Motor neuron (in vitro differentiated cells): ENCODE data around the gene SV2C. TPM values are rescaled to one million over a fixed set of nuclear protein-coding genes. Genes with fewer than 3 reads are reported as not detected.
"Not testable (repeated sequence)": the region's sequence is repeated elsewhere in the genome, so short reads cannot be mapped to it uniquely, and the experiment has no call there.

Experiments used
- ATAC-seq, 8 experiments: fragments of 200-7000 bp; cut with Tn5 transposase; replicated peaks in 6 of 8; 2 replicates each; pipeline ENCODE4 v1.8.0; 2021; ENCODE audit warnings: mild to moderate bottlenecking in 8 of 8, moderate library complexity in 8 of 8
- H3K27ac ChIP-seq, 2 donors: fragments of 250-450 bp; sonication (Bioruptor Pico); 2 replicates each; pipeline ENCODE4 v1.9.0; 2021; ENCODE audit warnings: antibody characterized with exemption in 2 of 2, mild to moderate bottlenecking in 2 of 2, moderate library complexity in 1 of 2
- H3K4me1 ChIP-seq, 2 donors: fragments of 250-450 bp; sonication (Bioruptor Pico); replicated peaks in 1 of 2; 2 replicates each; pipeline ENCODE4 v1.6.1; 2021; ENCODE audit warnings: antibody characterized with exemption in 2 of 2, mild to moderate bottlenecking in 2 of 2, moderate library complexity in 1 of 2
- H3K4me3 ChIP-seq, 5 donors: fragments of 250-450 bp; sonication (Bioruptor Pico); 2 replicates each; pipeline ENCODE4 v1.9.0; 2021; ENCODE audit warnings: antibody characterized with exemption in 5 of 5, mild to moderate bottlenecking in 5 of 5, moderate library complexity in 4 of 5
- WGBS, 10 experiments: fragments of 450-650 bp; shearing (Covaris generic); methylation state at CpG; one replicate each; pipeline ENCODE4 v1.0.0; 2022; 5-methylcytosine and 5-hydroxymethylcytosine counted together
- in situ Hi-C, 9 experiments: fragments of 400-800 bp; cut with MboI; loops; one replicate each; pipeline ENCODE4 v1.15.0; 2021; ENCODE audit warnings: low sequenced_read_pairs in 9 of 9, low pct_unique_long_range_greater_than_20kb in 2 of 9; ENCODE audit not compliant: unreplicated experiment in 9 of 9
- total RNA-seq, 8 experiments: library from RNA; unstranded; fragments of 300-600 nt; gene quantifications; 2 replicates each; pipeline versions ENCODE4 v1.2.3 to v1.2.4, GENCODE V29; 2022

SV2C gene, protein sequence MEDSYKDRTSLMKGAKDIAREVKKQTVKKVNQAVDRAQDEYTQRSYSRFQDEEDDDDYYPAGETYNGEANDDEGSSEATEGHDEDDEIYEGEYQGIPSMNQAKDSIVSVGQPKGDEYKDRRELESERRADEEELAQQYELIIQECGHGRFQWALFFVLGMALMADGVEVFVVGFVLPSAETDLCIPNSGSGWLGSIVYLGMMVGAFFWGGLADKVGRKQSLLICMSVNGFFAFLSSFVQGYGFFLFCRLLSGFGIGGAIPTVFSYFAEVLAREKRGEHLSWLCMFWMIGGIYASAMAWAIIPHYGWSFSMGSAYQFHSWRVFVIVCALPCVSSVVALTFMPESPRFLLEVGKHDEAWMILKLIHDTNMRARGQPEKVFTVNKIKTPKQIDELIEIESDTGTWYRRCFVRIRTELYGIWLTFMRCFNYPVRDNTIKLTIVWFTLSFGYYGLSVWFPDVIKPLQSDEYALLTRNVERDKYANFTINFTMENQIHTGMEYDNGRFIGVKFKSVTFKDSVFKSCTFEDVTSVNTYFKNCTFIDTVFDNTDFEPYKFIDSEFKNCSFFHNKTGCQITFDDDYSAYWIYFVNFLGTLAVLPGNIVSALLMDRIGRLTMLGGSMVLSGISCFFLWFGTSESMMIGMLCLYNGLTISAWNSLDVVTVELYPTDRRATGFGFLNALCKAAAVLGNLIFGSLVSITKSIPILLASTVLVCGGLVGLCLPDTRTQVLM
- 10 to 100 TPM in 5 of 8 experiments, under 1 TPM in 3; 0.20 to 21.8 (median 11.5) TPM for total RNA-seq

DNA sequence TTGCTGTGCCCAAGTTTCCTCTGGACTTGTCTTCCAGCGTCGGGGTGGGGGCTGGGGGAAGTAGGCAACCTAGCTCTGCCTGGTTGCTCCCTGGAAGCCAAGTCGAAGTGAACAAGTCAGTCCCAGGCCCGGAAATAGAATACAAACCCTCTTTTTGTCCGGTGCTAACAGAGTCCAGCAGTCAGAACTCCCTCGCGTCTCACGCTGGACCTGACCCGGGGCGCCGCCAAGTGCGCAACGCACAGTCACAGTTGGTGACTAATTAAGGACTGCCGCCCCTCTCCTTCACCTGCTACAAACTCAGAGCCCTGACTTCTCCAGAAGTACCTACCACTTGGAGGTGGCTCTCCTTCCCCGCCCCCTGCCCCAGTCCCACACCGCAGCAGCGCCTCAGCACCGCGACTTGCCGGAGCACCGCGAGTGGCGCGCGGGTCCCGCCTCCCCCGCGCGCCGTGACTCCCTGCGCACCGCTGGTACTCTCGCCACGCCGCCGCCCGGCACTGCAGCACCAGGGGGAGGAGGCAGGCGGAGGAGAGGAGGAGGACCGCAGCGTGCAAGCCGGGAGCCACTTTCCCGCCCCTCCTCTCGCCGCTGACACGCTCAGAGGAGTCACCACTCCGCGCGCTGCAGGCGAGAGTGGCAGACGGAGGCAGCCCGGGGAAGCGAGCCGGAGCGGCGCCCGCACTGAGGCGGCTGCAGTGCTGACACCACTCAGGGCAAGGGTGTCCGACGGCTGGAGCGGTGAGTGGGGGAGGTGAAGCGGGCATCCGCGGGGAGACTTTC, at the start of gene SV2C:
Gene SV2C (plus strand): TSS at position 612 of the 783 bp plus-strand sequence. CDS start 48,368 bp downstream, outside the sequence.
- peak; percentile 50 to 75 (median 72) for ATAC-seq
- Histone ChIP-seq H3K27ac (peak within 1 kb of the TSS; percentile 71 to 91), H3K4me3 (peak within 1 kb of the TSS; percentile 43 to 73 (median 50)), H3K4me1 (peaks cover 13 to 17% of the 10 kb centered on the region in 2 donors)
- WGBS, 10 experiments: 0 to 4% (median 0%) methylated on average over 1 to 14 of the region's 63 CpGs; no CpG with 5 or more reads in 6 of the 10 experiments
- in situ Hi-C loops: loop anchor here in 2 of 9 experiments (25.0 kb wide), 2 partner anchors 179 to 479 kb away; no protein-coding TSS in a partner anchor

DNA sequence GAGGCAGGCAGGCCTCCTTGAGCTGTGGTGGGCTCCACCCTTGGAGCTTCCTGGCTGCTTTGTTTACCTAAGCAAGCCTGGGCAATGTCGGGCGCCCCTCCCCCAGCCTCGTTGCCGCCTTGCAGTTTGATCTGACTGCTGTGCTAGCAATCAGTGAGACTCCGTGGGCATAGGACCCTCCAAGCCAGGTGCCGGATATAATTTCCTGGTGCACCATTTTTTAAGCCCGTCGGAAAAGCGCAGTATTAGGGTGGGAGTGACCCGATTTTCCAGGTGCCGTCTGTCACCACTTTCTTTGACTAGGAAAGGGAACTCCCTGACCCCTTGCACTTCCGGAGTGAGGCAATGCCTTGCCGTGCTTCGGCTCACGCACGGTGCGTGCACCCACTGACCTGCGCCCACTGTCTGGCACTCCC, 45.4 kb upstream of the SV2C start:
- in situ Hi-C loops, H3K4me1 ChIP-seq, ATAC-seq, H3K27ac ChIP-seq, H3K4me3 ChIP-seq: not testable (repeated sequence)
- 0 to 83% (median 40%) methylated on average over 1 to 9 of the region's 18 CpGs; no CpG with 5 or more reads in 6 of the 10 experiments for WGBS, 10 experiments

GRCh38 chr5:76038212-76038611, 45.0 kb upstream of the SV2C start:
- in situ Hi-C loops: no loop called here
- Histone ChIP-seq H3K4me3 (no peak overlapping the region), H3K4me1 (no peaks in the 10 kb centered on the region), H3K27ac (no peak overlapping the region)
- no peak for ATAC-seq

DNA sequence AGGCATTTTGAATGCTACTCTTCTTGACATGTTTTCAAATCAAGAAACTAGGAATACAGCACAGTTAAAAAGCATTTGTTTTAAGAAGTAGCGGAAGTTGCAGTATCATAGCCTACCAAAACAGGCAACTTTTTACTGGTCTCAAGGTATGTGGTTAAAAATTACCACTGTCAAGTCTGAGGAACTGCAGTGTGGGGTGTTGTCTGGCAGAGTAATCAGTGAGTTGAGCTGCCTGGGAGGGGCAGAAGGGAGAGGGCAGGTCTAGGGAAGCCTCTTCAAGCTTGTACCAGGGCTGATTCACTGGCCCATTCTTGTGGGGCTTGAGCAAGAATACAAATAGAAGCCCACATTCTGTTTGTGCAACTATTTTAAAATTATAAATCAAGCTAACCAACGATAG, 42.4 kb upstream of the SV2C start:
- in situ Hi-C loops: no loop called here
- no peak for ATAC-seq
- Histone ChIP-seq H3K4me1 (no peaks in the 10 kb centered on the region), H3K4me3 (no peak overlapping the region), H3K27ac (no peak overlapping the region)
- WGBS, 10 experiments: 0 to 100% (median 85%) methylated on average over 1 to 2 of the region's 2 CpGs; no CpG with 5 or more reads in 1 of the 10 experiments

DNA sequence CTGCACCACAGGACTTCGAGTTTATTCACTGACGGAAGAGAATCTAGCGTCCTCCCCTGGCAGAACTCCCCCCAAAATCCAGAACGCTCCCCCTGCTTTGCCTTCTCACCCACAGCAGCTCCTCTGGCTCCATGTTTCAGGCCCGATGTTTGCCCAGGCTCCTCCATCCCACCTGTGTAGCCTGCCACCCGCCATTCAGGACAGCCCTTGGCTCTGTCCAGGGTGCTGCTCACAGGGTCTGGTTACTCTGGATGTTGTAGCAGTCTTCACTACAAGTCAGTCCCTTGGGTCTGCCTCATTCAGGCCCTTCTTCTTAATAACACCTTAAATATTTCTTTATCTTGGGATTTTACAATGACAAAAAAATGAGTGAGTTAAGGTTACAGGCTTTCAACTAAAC, 41.3 kb upstream of the SV2C start:
- Histone ChIP-seq H3K4me1 (peaks cover 0 to 4% of the 10 kb centered on the region in 2 donors), H3K4me3 (no peak overlapping the region), H3K27ac (no peak overlapping the region)
- ATAC-seq: peak in 2 of 8 experiments; percentile 43 to 63
- WGBS, 10 experiments: 8 to 80% (median 17%) methylated on average over 1 to 4 of the region's 6 CpGs; no CpG with 5 or more reads in 5 of the 10 experiments
- in situ Hi-C loops: no loop called here

DNA sequence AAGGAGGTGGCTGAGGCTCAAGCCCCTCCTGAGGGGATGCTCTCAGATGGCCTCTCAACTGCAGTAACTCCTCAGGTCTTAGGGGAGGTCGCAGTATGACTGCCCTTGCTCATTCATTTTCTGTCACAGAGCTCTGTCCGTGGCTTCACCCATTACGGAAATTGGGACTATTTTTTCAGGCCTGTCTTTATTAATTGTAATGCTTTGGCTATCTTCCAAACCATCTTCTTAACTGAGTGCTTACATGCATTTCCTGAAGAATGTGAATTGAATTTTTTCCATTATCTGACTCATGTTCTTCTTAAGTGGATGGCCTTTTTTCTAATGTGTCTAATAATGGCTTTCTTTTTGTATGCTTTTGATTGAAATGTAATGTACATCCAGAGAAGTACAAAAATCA, 36.4 kb upstream of the SV2C start:
- no peak overlapping the region for H3K27ac ChIP-seq
- peaks cover 0 to 8% of the 10 kb centered on the region in 2 donors for H3K4me1 ChIP-seq
- no peak overlapping the region for H3K4me3 ChIP-seq
- in situ Hi-C loops: no loop called here
- 0 to 90% (median 67%) methylated on average over 2 to 3 of the region's 3 CpGs; no CpG with 5 or more reads in 2 of the 10 experiments for WGBS, 10 experiments
- ATAC-seq: peak in 5 of 8 experiments; percentile 64 to 94 (median 90)

GRCh38 chr5:76050134-76050533, 33.0 kb upstream of the SV2C start:
- in situ Hi-C loops: no loop called here
- ATAC-seq: peak in 4 of 8 experiments; percentile 41 to 60 (median 46)
- Histone ChIP-seq H3K4me1 (peaks cover 0 to 8% of the 10 kb centered on the region in 2 donors), H3K27ac (no peak overlapping the region), H3K4me3 (no peak overlapping the region)
- WGBS, 10 experiments: 0 to 100% (median 20%) methylated on average over 1 of the region's 1 CpG; no CpG with 5 or more reads in 3 of the 10 experiments

DNA sequence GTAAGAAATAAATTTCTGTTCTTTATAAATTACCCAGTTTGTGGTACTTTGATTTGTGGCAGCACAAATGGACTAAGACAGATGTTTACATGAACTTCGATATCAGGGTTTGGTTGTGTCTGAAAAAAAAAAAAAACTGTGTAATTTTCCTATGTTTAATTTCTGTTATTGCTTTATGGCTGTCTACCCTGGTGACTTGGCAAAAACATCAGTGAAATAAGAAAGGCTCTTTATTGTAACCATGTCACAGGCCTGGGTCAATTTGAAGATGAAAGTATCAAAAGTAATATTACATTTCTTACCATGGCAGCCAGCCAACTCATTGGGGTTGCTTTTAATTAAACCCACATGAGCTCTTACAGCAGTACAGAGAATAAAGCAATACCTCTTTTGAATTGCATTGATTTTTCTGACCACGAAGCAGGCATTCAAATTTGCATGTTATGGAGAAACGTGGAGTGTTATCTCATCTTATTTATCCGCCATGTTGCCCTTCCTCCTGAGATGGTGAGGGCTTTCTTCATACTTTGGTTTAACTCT, 20.6 kb upstream of the SV2C start:
- in situ Hi-C loops: no loop called here
- ATAC-seq: peak in 4 of 8 experiments; percentile 36 to 69 (median 49)
- 0 to 82% (median 63%) methylated on average over 2 to 4 of the region's 4 CpGs; no CpG with 5 or more reads in 2 of the 10 experiments for WGBS, 10 experiments
- no peak overlapping the region for H3K4me3 ChIP-seq
- no peak overlapping the region for H3K27ac ChIP-seq
- H3K4me1 ChIP-seq: peaks cover 0 to 15% of the 10 kb centered on the region in 2 donors

DNA sequence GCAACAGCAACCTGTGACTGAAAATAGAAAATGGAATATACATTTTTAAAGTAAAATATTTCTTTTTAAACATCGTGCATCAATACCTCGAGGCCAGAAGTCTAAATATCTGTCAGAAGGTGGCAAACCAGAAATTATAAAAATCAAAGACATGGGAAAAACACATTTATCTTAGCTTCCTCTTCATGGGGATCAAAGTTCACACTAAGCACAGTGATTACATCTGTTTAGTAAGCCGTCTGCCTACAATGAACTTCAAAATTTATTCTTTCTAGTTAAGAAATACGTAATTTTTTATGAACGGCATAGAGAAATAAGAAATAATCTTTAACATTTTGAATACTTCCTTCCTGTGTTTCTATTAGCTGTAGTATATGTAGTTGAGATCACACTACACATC, 17.9 kb upstream of the SV2C start:
- 0 to 93% (median 75%) methylated on average over 2 to 5 of the region's 5 CpGs for WGBS, 10 experiments
- in situ Hi-C loops: no loop called here
- ATAC-seq: no peak
- Histone ChIP-seq H3K4me1 (peaks cover 0 to 22% of the 10 kb centered on the region in 2 donors), H3K4me3 (no peak overlapping the region), H3K27ac (no peak overlapping the region)

- 0 to 86% (median 40%) methylated on average over 1 to 4 of the region's 4 CpGs; no CpG with 5 or more reads in 1 of the 10 experiments for WGBS, 10 experiments
- Histone ChIP-seq H3K27ac (no peak overlapping the region), H3K4me3 (no peak overlapping the region), H3K4me1 (peaks cover 0 to 14% of the 10 kb centered on the region in 2 donors)
- in situ Hi-C loops: no loop called here
- ATAC-seq: peak in 4 of 8 experiments; percentile 35 to 60 (median 50)
Measured at GRCh38 chr5:76069061-76069735, 14.0 kb upstream of the SV2C start.

DNA sequence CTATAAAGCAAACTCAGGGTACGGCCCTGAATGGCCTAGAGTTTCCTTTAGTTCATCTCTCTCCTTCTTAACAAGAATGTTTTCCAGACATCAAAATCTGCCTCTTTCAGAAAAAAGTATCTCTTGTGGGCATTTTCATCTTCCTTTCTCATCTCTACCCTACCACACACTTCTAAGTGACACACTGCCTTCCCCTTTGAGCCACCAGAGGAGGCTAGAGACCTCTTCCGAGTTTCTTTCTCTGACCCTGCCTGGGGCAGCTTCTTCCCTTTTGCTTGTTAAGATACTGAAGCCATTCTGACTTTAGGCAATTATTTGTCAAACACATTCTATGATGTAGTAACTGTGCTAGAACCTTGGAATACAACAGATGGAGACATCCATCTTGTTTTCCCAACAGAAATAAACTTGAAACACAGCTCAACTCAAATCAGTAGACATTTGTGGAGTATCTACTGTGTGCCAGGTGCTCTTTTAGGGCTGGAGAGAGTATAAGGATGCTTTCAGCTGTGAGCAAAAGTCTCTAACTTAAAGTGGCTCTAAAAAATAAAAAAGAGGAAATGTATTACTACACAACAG, 8.6 kb upstream of the SV2C start:
- peak; percentile 46 to 87 (median 71) for ATAC-seq
- H3K4me1 ChIP-seq: peaks cover 0 to 8% of the 10 kb centered on the region in 2 donors
- no peak overlapping the region for H3K4me3 ChIP-seq
- H3K27ac ChIP-seq: no peak overlapping the region
- 0 to 83% (median 70%) methylated on average over 1 to 2 of the region's 2 CpGs; no CpG with 5 or more reads in 3 of the 10 experiments for WGBS, 10 experiments
- in situ Hi-C loops: loop anchor here in 2 of 9 experiments (25.0 kb wide), 2 partner anchors 188 to 488 kb away; no protein-coding TSS in a partner anchor
